Nucleus accumbens (tissue), 56 donors: ENCODE results near the gene SLC66A1.

Experiments used
- DNase-seq, 56 donors: peaks; one replicate each; lab custom pipeline; 2025; lab: John Stamatoyannopoulos, UW

The SLC66A1 gene

DNA sequence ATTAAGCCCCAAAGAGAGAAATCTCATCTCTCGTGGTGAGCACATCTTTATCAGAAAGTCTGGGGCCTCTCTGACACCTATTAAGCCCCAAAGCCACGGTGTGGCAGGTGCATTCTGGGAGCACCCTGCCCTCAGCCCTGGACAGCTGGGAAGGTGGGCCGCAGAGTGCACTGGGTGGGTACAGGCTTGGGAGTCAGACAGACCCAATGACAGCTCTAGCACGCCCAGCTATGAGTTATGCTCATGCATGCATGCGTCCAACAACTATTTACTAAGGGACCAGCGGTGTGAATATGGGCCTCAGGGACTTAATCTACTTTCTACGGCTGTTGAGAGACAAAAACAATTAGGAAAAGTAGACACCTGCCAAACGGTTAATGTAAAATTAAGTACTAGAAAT lies 46.6 kb downstream of the SLC66A1 start:
- DNase-seq: no peak

DNA sequence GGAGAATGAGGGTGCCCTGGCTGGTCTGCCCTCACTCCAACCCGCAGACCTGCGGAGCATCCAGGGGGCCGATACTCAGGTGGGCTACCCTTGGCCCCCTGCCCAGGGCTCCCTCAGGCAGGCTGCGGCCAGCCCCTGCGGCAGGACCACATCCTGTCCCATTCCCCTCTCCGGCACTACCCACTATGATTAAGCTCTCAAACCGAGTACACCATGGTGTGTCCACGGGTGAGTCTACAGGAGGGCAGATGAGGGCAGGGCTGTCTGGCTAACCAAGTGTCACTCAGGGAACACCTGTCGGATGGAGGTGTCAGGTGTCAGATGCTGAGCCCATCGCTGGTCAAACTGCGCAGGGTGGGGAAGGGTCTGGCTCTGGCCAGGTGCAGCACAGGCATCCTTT lies 47.2 kb downstream of the SLC66A1 start:
- no peak for DNase-seq

DNA sequence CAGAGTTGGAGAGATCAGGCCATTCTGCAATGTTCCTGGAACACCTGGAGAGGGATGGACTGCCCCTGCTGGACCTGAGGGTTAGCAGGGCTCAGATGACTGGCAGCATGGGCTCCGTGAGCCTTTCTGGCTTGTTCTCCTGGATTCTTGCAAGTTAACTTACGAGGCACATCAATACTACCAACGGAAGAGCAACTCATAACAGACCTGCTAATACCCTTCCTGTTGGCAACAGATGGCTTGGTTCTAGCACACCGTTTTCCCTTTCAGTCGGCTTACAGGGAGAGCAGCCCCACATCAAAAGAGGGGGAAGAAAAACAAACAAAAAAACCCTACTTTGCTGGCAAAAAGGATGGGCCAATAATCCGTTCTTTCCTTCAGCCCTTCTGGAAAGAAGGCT lies 47.9 kb downstream of the SLC66A1 start:
- DNase-seq: no peak

DNA sequence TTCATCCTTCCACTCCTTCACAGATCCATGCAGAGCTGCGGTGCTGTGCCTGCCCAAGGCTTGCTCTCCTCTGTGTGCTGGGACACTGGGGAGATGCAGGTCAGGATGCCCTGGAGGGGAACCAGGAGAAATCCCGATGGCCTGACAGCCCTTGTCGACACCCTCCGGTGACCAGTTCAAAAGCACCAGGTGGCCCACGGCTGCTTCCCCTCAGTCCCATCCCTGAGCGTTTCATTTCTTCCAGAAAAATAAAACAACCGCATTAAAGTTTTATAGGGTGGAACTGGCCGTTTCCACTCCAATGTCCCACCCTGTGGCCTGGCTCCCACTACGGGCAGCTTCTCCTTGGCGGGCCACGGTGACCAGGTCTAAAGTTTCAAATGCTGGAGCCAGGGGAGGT lies 48.3 kb downstream of the SLC66A1 start:
- no peak for DNase-seq

DNA sequence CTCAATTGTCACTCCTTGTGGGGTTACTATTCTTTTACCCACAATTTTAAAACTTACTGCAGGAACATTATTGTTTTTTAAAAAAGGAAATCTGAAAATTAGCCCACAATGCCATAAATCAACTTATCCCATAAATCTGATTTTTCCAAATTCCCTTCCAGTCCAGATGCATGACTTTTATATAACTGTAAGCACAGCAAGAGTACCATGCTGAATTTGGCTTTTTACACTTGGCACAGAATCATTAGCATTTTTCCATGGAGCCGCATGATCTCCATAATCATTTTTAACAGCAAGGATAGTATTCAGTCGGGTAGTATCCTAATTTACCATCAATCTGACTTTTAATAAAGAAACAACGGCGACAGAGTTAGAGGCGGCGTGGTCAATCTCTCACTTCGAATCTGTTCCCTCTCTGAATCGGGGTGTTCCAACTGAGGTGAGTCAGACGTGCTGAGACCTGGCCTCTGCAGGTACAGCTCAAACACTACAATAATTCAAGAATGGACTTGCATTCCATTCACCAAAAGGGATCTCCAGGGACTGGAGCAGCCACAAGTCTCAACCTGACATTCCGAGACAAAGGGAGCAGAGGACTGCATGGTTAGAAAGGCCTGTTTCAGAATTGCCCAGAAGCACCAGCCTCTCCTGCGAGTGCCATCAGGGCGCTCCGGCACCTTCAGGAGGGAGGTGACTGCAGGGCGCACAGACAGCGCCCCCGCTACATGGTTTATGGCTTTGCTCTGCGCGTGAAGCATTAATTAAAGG lies 48.9 kb downstream of the SLC66A1 start:
- DNase-seq: no peak

DNA sequence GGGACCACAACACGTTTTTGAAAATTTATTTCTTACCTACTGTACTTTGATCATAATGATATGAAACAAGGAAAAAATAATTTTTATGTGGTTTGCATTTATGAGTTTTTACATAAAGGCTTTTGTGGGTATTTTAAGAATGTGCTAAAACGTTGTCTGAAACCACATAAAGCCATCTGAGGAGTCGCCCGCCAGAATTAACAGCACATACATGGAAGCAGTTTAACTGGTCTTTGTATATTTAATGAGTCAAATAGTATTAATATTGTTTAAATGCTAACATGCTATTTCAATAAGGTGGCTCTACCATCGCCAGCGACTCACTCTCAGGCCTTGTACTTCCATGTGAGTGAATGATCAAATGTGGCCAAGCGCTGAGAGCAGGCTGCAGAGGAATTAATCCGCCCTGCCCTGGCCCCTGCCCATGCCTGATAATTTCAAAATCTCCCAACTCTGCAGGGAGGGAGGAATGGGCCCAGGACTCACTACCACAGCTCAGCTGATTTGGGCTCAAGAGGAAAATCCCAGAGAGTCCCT lies 49.6 kb downstream of the SLC66A1 start:
- no peak for DNase-seq

DNA sequence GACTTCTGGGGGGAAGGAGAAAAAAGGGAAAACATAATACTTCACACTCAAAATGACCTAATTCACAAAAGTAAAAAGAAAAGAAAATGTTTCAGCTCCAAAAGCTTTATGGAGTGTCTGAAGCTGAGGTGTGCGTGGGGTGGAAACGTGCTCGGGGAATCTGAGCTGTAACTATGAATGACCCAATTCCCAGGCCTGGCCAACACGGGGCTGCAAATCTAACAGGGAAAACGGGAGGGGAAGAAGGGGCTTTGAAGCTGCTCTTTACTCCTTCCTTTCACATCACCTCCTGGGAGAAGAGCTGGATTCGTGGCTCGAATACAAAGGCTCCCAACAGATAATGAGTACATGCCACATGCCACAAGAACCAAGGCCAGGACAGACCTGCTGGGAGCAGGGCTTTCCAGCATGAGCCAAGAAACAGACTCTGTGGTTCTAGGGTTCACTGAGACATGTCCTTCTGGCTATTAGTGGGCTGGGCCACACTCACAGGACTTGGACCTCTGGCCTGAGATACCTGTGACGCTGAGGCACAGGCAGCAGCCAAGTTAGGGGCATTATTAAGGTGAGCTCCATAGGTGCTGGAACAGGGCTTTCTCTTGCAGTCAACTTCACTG lies 51.5 kb downstream of the SLC66A1 start:
- no peak for DNase-seq

DNA sequence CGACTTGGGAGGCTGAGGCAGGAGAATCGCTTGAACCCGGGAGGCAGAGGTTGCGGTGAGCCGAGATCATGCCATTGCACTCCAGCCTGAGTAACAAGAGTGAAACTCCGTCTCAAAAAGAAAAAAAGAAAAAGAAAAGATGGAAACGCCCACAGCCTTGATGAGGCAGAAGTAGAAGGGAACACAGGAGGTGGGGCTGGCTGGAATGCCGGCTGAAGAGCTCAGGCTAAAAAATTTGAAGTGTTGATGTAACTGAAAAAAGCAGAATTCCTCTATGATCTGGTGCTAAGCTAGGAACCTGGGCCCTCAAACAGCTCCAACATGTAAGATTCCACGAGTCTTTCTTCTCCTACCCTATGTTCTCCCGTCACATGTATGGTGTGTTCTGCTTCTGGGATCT lies 53.6 kb downstream of the SLC66A1 start:
- peak in 1 of 56 donors; percentile 15 for DNase-seq

DNA sequence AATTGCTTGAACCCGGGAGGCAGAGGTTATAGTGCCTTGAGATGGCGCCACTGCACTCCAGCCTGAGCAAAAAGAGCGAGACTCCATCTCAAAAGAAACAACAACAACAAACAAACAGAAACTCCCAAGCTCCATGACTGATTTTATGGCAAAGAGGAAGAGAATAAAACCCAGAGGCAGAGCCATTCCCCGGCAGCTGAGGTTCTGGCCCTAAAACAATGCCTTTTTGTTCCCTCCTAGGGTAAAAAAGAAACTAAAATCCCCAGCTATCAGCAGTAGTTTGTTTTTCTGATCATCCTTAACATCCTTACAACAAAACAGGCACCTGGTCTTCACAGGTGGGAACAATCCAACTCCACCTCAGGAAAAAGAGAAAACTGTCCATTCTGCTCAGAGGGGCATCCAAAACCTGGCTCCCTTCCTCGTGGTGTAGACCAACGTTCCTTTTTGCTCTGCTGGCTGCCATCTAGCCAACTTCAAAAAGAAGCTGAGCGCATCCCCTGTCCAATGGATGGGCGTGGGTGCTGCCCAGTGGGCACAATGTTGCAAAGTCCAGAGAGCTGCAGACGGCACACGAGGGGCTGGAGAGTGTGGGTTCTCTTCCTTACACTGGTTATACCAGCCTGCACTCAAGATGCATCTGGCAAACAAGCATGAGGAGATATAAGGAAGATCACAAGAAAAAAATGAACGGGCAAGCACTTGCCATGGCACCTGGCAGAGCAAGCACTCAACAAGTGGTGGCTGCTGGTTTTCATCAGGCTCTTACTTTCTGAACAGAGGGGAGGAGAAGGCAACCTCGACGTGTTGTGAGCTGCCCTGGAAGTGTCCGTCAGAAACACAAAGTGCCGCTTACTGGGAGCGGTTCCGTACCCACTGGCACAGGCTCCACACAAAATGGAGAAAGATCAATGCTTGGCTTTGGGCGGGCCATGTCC lies 54.7 kb downstream of the SLC66A1 start:
- DNase-seq: peak in 9 of 56 donors; percentile 11 to 36 (median 29)

DNA sequence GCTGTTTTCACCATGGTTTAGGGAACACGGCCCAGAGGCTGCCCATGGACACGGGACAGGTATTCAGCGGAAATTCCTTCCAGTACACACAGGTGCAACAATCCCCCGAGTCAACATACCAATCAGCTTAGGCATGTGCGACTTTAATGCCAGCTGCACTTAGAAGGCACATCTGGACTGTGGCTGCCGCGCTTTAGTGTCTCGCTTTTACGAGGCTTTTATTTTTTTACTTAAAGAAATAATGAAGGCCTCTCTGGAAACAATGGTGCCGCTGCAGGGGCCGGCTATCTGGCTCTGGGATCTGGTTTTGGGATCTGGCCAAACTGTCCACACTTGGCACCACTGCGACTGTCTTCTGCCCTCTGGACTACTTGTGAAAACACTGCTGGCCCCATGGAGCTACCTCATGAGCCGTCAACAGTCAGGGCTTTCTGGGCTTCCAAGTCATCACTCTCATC lies 55.5 kb downstream of the SLC66A1 start:
- DNase-seq: peak in 9 of 56 donors; percentile 9 to 62 (median 16)

DNA sequence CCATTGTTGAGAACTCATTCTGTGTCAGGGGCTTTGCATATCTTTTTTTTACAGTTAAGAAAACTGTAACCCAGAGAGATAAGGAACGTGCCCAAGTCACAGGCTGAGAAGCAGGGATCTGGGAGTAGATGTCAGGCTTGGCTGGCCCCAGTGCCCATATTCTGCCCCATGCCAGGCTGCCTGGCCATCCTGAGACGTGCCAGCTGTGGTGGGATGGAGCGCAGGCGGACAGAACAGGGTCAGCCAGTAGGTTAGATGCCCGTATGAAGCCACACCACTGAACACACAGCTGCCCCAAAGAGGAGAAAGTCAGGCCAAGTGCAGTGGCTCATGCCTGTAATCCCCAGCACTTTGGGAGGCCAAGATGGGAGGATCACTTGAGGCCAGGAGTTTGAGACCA lies 55.9 kb downstream of the SLC66A1 start:
- no peak for DNase-seq

DNA sequence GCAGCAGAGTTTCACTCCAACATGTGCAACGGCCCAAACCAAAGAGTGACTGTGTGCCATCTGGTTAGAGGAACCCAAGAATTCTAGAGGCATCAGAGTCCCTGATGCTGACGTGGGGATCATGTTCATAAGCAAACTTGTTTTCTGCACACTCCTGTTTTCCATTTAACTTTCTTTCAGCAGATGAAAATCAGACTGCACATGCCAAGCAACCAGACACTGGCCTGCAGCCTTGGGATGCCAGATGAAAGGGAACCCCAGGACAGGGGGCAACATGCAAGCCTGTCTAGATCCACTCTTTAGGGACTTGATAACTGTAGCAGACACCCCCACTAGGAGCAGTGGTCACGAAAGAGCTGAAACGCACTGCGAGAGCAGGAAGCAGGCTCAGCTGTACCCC lies 56.8 kb downstream of the SLC66A1 start:
- DNase-seq: no peak

DNA sequence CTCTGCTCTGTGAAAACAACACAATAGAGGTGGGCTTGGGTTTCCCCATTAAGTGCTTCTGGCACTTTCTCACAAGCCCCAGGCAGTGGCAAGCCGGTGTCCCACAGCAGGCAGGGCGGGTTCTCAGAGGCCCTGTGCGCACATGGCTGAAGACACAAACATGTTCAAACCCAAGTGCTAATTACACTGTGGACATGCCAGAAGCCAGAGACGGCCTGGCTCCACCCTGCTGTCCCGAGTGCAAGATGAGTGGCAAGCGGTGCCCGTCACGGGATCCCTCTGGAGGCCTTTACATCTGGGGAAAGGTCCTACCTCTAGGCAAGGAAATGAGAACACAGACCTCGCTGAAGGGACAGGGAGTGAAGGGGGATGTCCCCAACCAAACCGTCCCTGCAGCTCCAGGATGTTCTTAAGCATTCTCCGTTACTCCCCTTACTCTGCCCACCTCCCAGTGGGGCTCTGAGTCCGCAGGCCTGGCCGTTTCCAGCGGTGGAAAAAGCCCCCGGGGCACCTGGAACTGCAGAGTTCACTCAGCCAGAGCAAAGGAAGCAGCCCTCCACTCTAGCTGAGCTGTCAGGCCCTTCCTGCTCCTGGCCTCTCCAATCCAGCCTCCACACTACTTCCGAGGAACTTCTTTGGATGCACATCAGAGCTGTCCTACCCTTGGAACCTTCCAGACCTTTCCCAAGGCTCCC lies 57.4 kb downstream of the SLC66A1 start:
- DNase-seq: no peak

DNA sequence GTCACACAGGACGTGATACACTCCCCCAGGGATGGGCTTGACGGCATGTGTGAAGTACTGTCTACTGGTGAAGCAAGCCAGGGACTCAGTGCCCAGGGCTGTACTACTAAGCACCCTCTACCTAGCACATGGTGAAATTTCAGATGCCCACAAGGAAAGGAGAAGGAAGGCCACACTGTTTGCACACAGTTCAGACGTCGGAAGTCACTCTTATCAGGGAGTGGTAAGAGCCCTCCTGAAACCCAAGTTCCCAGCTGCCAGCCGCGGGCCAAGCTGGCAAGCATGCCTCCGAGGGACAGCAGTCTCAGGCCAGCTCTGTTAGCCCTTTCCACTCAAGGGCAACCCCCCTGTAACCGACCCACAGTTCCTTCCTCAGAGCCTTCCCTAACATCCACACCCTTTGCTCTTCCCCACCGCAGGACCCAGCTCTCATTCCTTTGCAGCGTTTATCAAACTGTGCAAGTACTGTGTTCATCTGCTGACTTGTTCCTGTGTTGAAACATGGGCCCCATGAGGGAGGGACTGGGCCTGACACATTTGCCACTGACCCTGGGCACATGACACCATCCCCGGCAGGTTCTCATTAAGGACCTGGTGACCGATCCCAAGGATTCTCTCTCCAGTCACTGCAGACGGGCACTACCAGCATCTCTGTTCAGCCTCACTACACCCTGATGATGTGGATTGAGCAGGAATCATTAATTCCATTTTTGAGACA lies 58.5 kb downstream of the SLC66A1 start:
- DNase-seq: no peak

DNA sequence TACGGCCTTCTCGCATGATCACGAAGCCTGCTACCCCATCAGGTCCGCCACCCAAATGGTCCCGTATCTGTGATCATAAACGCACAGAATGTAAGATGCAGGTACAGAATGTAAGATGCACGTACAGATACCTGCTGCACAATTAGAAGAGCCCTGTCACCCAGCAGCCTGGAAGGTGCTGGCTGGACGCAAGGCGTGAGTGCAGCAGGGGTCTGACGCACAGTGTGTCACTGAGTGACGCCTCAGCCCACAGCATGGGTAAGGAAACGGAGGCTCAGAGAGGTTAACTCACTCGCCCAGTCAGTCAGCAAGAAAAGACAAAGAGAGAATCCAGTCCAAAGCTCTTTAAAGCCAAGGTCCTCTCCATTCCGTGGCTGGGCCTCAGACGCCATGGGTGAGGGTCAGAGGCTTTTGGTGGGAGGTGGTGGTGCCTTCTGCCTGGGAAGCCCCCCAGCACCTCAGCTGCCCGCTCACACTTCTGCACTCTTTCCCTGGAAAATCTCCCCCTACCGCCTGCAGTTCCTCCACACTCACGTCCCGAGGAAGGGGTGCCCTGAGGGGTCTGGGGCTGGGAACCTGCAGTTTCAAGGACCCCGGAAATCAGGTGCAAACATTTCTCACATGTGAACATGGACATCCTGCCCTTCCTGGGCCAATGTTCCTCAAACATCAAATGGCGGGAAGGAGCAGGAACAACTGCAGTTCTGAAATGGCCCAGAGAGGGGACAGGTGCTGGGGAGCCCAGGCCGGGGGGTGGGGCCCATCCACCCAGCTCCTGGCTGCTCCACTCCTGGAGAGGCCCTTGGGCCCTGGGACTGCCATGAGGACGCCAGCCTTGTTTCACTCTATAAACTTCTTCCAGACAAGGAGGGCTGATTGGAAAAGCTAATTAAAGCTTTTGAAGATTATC lies 59.4 kb downstream of the SLC66A1 start:
- no peak for DNase-seq

DNA sequence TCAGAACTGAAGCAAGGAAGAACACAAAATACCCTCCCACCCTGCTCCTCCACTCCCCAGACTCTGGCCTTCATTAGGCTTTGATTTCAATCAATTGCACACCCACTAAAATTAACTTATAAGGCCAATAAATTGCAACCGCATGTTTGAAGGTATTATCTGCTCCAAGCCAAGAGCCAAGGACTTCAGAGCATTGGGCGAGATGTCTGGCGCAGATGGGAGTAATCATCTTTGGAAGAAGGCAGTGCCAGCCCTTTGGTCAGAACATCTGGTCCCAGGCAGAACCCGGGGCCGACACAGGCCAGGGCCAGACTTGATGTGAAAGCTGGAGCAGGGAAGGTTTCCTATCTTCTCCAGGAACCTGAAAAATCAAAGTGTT lies 60.0 kb downstream of the SLC66A1 start:
- no peak for DNase-seq

DNA sequence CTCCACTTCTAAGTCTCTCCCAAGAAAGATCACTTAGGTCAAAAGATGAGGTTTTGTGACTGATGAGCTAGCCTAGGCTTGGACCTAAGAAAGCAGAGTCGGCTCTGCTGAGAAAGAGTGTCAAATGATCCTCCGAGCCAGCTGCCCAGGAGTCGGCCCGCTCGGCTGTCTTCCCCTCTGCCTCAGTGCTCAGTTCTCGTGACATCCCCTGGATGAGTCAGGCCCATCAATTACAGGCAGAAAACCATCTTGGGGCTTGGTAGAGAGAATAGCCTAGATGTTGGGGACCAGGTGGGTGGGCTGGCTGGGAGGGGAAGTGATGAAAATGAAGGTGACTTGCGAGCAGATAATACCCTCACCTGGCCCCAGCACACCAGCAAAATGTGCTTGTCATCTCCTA lies 60.5 kb downstream of the SLC66A1 start:
- no peak for DNase-seq

DNA sequence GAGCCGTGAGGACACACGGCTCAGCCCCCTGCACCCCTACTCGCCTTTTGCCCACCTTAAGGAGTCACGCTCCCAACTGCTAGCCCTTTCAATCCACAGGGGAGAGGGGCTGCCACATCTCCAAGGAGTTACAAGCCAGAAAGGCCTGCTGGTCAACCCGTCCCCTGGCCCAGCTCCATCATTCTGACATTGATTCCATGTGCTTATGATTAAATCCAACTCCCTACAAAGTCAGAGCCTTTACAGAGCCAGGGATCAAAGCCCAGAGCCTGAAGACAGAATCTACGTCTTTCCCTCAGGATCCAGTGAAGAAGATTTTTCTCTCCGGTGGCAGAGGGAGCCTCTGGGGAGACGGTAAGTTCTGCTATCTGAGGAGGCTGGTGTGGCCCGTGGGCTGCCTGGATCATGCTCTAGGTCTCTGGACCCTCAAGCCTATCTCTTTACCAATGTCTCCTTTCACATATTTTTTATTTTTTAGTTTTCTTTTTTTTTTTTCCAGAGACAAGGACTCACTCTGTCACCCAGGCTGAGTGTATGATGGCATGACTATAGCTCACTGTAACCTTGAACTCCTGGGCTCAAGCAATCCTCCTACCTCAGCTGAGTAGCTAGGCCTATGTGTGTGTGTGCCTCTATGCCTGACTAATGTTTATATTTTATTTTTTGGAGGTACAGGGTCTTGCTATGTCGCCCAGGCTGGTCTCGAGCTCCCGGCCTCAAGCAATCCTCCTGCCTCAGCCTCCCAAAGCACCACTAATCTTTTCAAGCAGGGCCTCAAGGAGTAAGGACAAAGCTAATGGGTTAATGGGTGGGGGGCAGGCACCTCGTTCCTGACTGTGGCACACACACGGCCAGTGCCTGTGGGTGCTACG lies 61.3 kb downstream of the SLC66A1 start:
- no peak for DNase-seq
